ENCODE data around the gene C1QTNF8.

The C1QTNF8 gene

GRCh38 chr16:1065469-1066128 lies 30.4 kb downstream of the C1QTNF8 start:
- no peak for TF ChIP-seq CTCF (IDR thresholded peaks at IDR 0.05; ENCODE audit: insufficient read depth, low read depth, low read length, missing control alignments)
- no peak overlapping the region for H3K4me3 ChIP-seq (ENCODE audit: low read length)
- no peak for DNase-seq (ENCODE audit: low read depth)

DNA sequence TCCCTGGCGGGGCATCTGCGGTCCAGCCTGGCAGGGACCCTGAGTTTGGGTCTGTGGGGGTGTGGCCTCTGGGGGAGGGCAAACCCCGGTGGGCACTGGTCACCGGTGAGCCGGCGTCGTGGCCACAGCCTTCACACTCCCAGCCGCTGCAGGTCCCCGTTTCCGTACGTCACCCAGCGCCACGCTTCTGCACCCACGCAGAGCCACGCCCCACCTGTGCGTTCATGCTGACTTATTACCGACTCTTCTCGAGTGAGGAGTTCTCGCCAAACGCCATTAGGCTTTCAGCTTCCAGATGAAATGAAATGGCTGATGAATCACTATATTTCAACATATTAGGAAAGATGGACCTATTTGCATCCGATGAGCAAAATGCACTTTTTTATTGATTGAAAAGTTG lies 32.3 kb downstream of the C1QTNF8 start:
- TF ChIP-seq CTCF (IDR thresholded peaks at IDR 0.05; ENCODE audit: insufficient read depth, low read depth, low read length, missing control alignments) = no peak
- no peak for DNase-seq (ENCODE audit: low read depth)
- H3K4me3 ChIP-seq (ENCODE audit: low read length) = no peak overlapping the region

DNA sequence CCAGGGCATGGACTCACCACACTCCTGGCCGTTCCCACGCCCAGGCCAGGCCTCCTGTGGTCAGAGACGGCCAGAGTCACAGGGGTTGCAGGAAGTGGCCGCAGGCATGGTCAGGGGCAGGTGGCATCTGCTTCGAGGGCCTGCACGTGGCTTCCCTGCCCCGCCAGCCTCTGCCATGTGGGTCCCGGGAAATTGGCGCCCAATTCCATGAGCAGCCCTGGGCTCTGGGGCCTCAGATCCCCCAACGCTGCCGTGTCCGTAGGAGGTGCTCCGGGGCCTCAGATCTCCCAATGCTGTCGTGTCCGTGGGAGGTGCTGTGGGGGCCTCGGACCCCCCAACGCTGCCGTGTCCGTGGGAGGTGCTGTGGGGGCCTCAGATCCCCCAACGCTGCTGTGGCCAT lies 33.1 kb downstream of the C1QTNF8 start:
- H3K4me3 ChIP-seq (ENCODE audit: low read length) = no peak overlapping the region
- no peak for TF ChIP-seq CTCF (IDR thresholded peaks at IDR 0.05; ENCODE audit: insufficient read depth, low read depth, low read length, missing control alignments)
- DNase-seq (ENCODE audit: low read depth) = no peak

GRCh38 chr16:1061769-1062505 lies 34.1 kb downstream of the C1QTNF8 start:
- no peak for TF ChIP-seq CTCF (IDR thresholded peaks at IDR 0.05; ENCODE audit: insufficient read depth, low read depth, low read length, missing control alignments)
- H3K4me3 ChIP-seq (ENCODE audit: low read length) = no peak overlapping the region
- no peak for DNase-seq (ENCODE audit: low read depth)

DNA sequence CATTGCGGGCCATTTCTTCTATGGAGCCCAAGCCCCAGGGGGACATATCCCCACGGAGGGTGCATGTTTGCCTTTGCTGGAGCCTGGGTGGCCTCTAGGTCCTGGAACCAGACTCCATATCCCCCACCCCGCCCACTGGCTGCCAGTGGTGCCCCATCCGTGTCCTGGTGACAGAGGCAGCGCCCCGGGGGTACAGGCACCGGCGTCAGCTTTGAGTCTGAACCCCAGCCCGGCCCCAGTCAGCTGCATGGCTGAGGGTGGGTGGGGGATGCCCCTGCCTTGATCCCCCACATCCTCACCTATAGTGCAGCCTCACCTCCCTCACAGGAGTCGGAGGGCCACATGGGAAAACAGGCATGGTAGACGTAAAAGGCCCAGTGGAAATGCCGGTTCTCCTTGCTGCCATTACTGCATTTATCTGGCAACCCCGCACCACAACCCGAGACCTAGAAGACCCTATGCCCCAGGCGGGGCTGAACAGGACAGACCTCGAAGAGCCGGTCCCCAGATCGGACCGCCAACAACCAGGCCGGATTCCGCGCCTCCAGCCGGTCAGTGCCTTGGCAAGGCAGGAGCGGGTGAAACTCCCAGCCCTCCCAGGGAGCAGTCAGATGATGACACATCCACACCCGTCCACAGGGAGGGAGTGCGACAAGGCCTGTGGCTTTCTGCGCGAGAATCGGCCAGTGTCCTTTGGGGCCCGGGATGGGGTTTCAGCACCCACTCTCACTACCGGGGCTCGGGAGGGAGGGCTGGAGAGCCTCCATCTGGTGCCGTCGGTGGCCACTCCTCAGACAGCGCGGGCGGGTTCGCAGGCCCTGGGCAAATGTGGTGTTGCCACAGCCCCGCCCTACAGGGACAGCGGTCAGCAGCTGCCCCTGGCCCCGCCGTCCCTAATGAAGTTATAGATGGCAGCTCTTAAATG lies 35.4 kb downstream of the C1QTNF8 start:
- DNase-seq (ENCODE audit: low read depth) = no peak
- no peak for TF ChIP-seq CTCF (IDR thresholded peaks at IDR 0.05; ENCODE audit: insufficient read depth, low read depth, low read length, missing control alignments)
- no peak overlapping the region for H3K4me3 ChIP-seq (ENCODE audit: low read length)

DNA sequence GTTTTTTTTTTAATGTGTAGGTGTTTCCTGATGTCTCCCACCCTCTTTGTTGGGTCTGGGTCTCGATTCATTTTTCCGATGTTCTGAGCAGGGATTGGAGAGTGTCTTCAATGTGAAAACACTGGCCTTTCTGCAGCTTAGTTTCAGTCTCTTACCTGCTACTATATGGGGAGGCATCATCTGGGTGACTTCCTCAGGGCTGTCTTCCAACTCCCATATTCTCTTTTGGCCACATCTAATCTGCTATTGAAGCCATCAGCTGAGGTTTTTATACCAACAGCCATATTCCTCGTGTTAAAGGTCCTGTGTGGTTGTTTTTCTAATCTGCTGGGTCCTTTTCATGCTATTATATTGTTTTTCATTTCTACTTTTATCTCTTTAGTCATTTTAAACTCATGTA lies 36.7 kb downstream of the C1QTNF8 start:
- no peak for DNase-seq (ENCODE audit: low read depth)
- no peak for TF ChIP-seq CTCF (IDR thresholded peaks at IDR 0.05; ENCODE audit: insufficient read depth, low read depth, low read length, missing control alignments)
- H3K4me3 ChIP-seq (ENCODE audit: low read length) = no peak overlapping the region

Data from epithelial cell of esophagus (primary cell).